NCI-H1694 (cell line): ENCODE results near the gene CTNNA3.
"Not testable (repeated sequence)": the region's sequence is repeated elsewhere in the genome, so short reads cannot be mapped to it uniquely, and the experiment has no call there.

ENCODE experiments used
- DNase-seq: peaks from one replicate; lab custom pipeline; 2025; lab: John Stamatoyannopoulos, UW

The CTNNA3 gene

DNA sequence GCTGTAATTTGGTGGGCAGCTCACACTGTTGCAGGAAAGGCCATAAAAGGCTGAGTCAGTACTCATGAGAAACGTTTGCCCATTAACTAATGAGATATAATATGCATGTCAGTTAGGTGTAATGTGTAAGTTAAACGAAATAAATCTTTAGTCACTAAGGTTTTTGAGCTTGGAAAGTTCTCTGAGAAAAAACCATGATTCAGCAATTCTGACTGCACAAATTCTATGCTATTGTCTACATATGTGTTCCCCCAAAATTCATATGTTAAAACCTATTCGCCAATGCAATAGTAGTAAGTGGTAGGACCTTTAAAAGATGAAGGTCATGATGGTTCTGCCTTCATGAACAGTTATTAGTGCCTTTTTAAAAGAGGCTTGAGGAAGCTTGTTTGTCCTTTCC, 1329.8 kb downstream of the CTNNA3 start:
- no peak for DNase-seq

GRCh38 chr10:66365686-66366085, 1330.3 kb downstream of the CTNNA3 start:
- DNase-seq, result no peak

DNA sequence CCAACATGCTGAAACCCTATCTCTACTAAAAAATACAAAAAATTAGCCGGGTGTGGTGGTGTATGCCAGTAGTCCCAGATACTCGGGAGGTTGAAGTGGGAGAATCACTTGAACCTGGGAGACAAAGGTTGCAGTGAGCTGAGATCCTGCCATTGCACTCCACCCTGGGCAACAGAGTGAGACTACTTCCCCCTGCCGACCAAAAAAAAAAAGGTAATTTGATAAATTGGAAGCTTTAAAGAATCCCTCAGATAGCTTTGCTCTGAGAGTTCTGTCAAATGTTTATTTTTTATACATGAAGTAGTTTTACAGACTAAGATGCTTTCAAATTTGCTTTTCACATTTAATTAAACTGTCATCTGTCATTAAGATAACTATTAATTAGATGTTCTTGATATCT, 1333.5 kb downstream of the CTNNA3 start:
- DNase-seq, result no peak

GRCh38 chr10:66353822-66354221, 1342.2 kb downstream of the CTNNA3 start:
- not testable (repeated sequence) for DNase-seq

DNA sequence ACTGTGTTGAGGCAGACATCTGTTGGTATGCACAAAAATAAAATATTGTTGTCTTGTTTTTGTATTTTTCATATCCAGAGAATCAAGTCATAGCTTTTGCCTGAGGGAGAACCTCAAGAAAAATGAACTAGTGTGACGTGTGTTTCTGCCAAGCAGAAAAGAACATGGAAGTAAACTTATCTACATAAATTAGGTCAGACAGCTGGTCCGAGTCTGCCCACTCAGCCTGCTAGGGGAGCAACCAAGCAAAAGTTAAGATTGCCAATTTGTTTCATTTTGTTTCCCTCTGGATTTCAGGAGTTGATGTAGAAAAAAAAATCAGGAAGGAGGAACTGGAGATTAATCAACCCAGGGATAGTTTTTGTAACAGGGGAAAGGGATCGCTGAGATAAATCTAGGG, 1342.6 kb downstream of the CTNNA3 start:
- DNase-seq, result no peak

- DNase-seq, result no peak
Observed at GRCh38 chr10:66350622-66351399, 1345.2 kb downstream of the CTNNA3 start.

- no peak for DNase-seq
Observed at GRCh38 chr10:66349726-66350125, 1346.3 kb downstream of the CTNNA3 start.

DNA sequence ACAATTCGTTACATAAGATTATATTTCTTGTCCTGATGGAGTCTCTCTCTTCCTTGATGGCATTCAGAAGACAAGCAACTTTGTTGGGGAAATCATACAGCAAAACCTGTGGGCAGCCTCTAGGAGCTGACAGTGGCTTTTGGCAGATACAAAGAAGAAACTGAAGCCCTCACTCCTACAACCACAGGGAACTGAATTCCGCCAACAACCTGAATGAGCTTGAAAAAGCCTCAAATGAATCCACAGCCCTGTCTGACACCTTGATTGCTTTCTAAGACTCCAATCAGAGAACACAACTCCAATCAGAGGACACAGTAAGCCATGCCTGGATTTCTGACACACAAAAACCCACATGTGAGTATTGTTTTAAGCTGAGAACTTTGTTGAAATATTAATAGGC, 1346.9 kb downstream of the CTNNA3 start:
- no peak for DNase-seq

GRCh38 chr10:66337211-66337610, 1358.8 kb downstream of the CTNNA3 start:
- no peak for DNase-seq

- no peak for DNase-seq
Observed at GRCh38 chr10:66336791-66337190, 1359.2 kb downstream of the CTNNA3 start.

DNA sequence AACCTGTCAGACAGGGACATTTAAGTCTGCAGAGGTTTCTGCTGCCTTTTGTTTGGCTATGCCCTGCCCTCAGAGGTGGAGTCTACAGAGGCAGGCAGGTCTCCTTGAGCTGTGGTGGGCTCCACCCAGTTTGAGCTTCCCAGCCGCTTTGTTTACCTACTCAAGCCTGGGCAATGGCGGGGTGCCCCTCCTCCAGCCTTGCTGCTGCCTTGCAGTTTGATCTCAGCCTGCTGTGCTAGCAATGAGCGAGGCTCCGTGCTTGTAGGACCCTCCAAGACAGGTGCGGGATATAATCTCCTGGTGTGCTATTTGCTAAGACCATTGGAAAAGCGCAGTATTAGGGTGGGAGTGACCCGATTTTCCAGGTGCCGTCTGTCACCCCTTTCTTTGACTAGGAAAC, 1360.2 kb downstream of the CTNNA3 start:
- not testable (repeated sequence) for DNase-seq

DNA sequence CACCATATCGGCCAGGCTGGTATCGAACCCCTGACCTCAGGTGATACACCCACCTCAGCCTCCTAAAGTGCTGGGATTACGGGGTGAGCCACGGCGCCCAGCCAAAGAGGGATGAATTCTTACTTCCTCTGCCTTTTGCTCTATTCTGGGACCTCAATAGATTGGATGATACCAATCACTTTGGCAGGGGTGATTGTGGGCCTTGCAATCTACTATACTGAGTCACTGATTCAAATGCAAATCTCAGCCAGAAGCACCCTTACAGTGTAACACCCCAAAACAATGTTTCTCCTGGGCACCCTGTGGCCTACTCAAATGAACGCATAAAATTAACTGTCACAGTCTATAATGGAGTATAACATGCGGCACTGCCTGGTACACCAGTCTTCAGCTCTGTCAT, 1366.8 kb downstream of the CTNNA3 start:
- no peak for DNase-seq

GRCh38 chr10:66326876-66327275, 1369.1 kb downstream of the CTNNA3 start:
- DNase-seq, result no peak

GRCh38 chr10:66322777-66323176, 1373.2 kb downstream of the CTNNA3 start:
- no peak for DNase-seq

GRCh38 chr10:66321723-66322665, 1374.0 kb downstream of the CTNNA3 start:
- DNase-seq, result no peak

DNA sequence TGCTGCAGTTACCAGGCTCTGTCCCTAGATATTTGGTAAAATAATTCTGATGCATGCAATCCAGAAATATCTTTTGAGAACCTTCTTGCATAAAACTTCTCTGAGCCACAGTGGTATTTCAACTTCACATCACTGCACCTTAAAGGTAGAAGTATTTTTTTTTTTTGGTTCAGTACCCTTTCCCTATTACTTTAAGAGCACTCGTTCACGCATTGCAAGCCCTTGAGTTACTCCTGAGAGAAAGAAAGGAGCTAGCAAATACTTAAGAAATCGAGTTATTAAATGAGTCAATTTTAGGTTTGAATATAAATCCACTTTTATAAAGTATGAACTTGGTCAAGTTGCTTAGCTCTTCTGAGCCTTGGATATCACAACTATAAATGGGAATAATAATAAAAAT, 1377.2 kb downstream of the CTNNA3 start:
- DNase-seq, result no peak

DNA sequence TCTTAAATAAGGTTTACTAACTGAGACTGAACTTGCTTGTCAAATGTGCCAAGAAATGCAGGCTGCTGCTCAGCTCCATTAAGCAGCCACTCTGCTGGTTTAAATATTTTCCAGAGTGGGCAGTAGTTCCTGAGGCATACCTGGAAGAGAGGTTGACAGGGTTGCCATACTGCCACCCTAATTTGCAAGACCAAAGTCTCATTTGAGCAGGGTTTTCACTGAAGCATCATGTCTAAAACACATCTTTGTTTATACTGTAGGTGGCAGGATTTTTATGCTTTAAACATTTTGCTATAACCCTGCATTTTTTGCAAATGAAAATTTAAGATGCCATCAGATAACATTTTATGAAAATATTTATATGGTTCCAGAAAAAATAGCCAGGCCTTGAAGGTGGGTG, 1388.2 kb downstream of the CTNNA3 start:
- DNase-seq, result no peak

DNA sequence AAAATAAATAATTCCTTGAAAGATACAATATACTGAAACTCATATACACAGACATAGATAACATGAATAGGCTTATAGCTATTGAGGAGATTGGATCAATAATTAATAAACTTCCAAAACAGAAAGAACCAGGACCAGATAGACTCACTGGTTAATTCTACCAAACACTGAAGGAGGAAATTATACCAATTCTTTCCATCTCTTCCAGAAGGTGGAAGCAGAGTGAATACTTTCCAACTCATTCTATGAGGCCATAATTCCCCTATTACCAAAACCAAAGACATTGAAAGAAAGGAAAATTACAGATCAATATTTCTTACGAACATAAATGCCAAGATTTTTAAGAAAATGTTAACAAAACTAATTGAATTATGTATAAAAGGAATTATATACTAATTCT, 1394.9 kb downstream of the CTNNA3 start:
- DNase-seq, result no peak

- no peak for DNase-seq
Observed at GRCh38 chr10:66295602-66296001, 1400.4 kb downstream of the CTNNA3 start.

DNA sequence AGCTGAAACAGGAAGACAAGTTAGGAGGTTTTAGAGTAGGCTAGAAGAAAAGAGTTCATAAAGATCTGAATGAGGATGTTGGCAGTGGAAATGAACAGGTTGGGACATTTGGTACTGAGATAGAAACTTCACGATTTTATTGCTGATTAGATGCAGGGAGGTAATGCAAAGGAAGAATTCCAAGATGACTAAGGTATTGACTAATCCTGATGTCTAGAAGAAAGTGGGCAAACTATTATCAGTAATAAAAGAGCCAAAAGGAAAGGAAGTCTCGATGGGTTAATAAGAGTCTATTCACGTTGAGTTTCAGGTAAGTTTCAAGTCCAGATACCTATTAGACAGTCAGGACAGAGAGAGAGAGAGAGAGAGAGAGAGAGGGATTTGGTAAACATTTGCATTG, 1401.5 kb downstream of the CTNNA3 start:
- no peak for DNase-seq

DNA sequence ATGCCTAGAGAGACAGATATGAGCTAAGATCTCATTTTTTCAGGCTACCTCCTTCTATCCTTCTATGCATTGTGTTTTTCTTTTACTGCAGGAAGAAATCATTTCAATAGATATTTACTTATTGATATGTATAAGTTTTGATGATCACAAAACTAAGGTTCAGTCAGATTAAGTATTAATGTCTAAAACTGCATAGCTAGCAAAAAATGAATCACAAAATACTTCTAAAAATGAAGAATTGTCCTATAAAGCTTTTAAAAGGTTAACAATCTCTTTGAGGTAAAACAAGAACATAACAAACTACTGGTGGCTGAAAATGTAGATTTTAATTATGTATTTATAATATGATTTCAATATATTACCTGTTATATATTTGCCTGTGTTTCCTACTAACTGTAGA, 1403.1 kb downstream of the CTNNA3 start:
- no peak for DNase-seq

DNA sequence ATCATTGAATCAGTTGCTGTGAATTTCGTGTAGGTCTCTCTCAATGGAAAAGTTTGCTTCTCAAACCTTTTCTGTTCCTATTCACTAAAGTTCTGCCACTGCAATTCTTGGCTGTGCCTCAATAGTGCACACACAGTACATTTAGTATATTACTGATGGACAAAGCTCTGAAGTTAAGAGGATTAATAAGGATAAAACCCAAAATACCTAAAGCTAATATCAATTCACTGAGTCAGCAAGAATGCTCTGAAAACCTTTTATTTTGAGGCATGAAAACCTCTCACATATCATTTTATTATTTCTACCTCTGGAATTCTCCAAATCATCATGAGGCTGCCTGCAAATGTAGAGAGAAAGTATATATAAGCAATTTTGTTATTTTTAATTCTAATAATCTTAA, 1403.5 kb downstream of the CTNNA3 start:
- DNase-seq, result no peak

GRCh38 chr10:66291133-66291532, 1404.9 kb downstream of the CTNNA3 start:
- no peak for DNase-seq
